Stimulated activated naive CD8-positive, alpha-beta T cell treated with anti-CD3 and anti-CD28 coated beads, Interleukin-15, amount 100 ng/mL, for 72 hours (primary cell): ENCODE data around the gene SHANK3.
"Not testable (repeated sequence)": the region's sequence is repeated elsewhere in the genome, so short reads cannot be mapped to it uniquely, and the experiment has no call there.

Source experiments
- ATAC-seq: fragments of 150-1000 bp; cut with Tn5 transposase; 2 replicates; pipeline ENCODE4 v1.10.0; 2021; ENCODE audit warnings: mild to moderate bottlenecking, moderate library complexity
- DNase-seq, 2 donors: peaks; one replicate each; pipeline ENCODE4 v3.0.0; 2021 to 2022
- H3K27ac Mint-ChIP-seq, 2 donors: one replicate each; pipeline ENCODE4 v1.8.0; 2022; ENCODE audit warnings: mild to moderate bottlenecking in 2 of 2, mixed read lengths in 2 of 2, moderate library complexity in 2 of 2
- H3K27me3 Mint-ChIP-seq: one replicate; pipeline ENCODE4 v1.8.0; 2022; ENCODE audit warnings: mixed read lengths
- H3K4me1 Mint-ChIP-seq: one replicate; pipeline ENCODE4 v1.8.0; 2022; ENCODE audit warnings: mild to moderate bottlenecking, mixed read lengths
- H3K4me3 Mint-ChIP-seq, 2 donors: one replicate each; pipeline ENCODE4 v1.8.0; 2022; ENCODE audit warnings: mild to moderate bottlenecking in 2 of 2, mixed read lengths in 2 of 2, moderate library complexity in 1 of 2
- H3K9me3 Mint-ChIP-seq, 2 donors: one replicate each; pipeline ENCODE4 v1.8.0; 2022; ENCODE audit warnings: mixed read lengths in 2 of 2

The SHANK3 gene

GRCh38 chr22:50672471-50673230 is at the start of gene SHANK3:
TSS of gene SHANK3 (plus strand) at chr22:50672823.
- ATAC-seq, result no peak
- Mint-ChIP-seq H3K9me3 (no peaks in the 10 kb centered on the region), H3K4me1 (peaks cover 33% of the 10 kb centered on the region), H3K27me3 (peaks cover 58% of the 10 kb centered on the region), H3K4me3 (peak within 1 kb of the TSS; percentile 46 to 74), H3K27ac (peak within 1 kb of the TSS in 1 of 2 donors; percentile 14)
- no peak for DNase-seq

- no peak overlapping the region for H3K27ac Mint-ChIP-seq
- ATAC-seq (no peak), DNase-seq (no peak)
- peaks cover 62% of the 10 kb centered on the region for H3K4me1 Mint-ChIP-seq
- H3K9me3 Mint-ChIP-seq, result no peaks in the 10 kb centered on the region
- H3K4me3 Mint-ChIP-seq, result no peak overlapping the region
- H3K27me3 Mint-ChIP-seq, result no peaks in the 10 kb centered on the region
Observed at GRCh38 chr22:50624347-50625130, 48.1 kb upstream of the SHANK3 start.

GRCh38 chr22:50625131-50625567 is 47.5 kb upstream of the SHANK3 start:
- peaks cover 56% of the 10 kb centered on the region for H3K4me1 Mint-ChIP-seq
- H3K4me3 Mint-ChIP-seq, result no peak overlapping the region
- H3K27ac Mint-ChIP-seq, result peak overlapping the region in 1 of 2 donors; percentile 29
- H3K9me3 Mint-ChIP-seq, result no peaks in the 10 kb centered on the region
- no peaks in the 10 kb centered on the region for H3K27me3 Mint-ChIP-seq
- ATAC-seq (no peak), DNase-seq (no peak)

GRCh38 chr22:50625568-50626313 is 46.9 kb upstream of the SHANK3 start:
- Mint-ChIP-seq H3K27ac (no peak overlapping the region), H3K4me3 (no peak overlapping the region), H3K9me3 (no peaks in the 10 kb centered on the region), H3K4me1 (peaks cover 50% of the 10 kb centered on the region), H3K27me3 (no peaks in the 10 kb centered on the region)
- no peak for DNase-seq
- ATAC-seq, result no peak

- DNase-seq, result no peak
- Mint-ChIP-seq H3K4me1 (peaks cover 43% of the 10 kb centered on the region), H3K4me3 (peak overlapping the region; percentile 75), H3K27me3 (no peaks in the 10 kb centered on the region), H3K27ac (peak overlapping the region in 1 of 2 donors; percentile 27), H3K9me3 (no peaks in the 10 kb centered on the region)
- no peak for ATAC-seq
Observed at GRCh38 chr22:50626314-50626849, 46.2 kb upstream of the SHANK3 start.

GRCh38 chr22:50626850-50627641 is 45.6 kb upstream of the SHANK3 start:
- peak; percentile 14 for ATAC-seq
- H3K27ac Mint-ChIP-seq, result peak overlapping the region; percentile 27 to 28
- DNase-seq, result no peak
- no peaks in the 10 kb centered on the region for H3K9me3 Mint-ChIP-seq
- H3K4me3 Mint-ChIP-seq, result peak overlapping the region; percentile 84 to 92
- H3K4me1 Mint-ChIP-seq, result peaks cover 37% of the 10 kb centered on the region
- H3K27me3 Mint-ChIP-seq, result no peaks in the 10 kb centered on the region

GRCh38 chr22:50627642-50628542 is 44.7 kb upstream of the SHANK3 start, which contains the start of gene ARSA:
TSS of gene ARSA (minus strand) at chr22:50628152. CDS start at chr22:50627779, 373 bp downstream.
- Mint-ChIP-seq H3K9me3 (no peaks in the 10 kb centered on the region), H3K4me1 (peaks cover 28% of the 10 kb centered on the region), H3K27me3 (no peaks in the 10 kb centered on the region), H3K4me3 (peak within 1 kb of the TSS; percentile 84 to 92), H3K27ac (peak within 1 kb of the TSS; percentile 28 to 66)
- ATAC-seq (peak; percentile 92), DNase-seq (peak; percentile 80 to 81)

- no peaks in the 10 kb centered on the region for H3K27me3 Mint-ChIP-seq
- ATAC-seq (peak; percentile 34), DNase-seq (no peak)
- H3K27ac Mint-ChIP-seq, result peak overlapping the region; percentile 8 to 66
- H3K4me1 Mint-ChIP-seq, result peaks cover 24% of the 10 kb centered on the region
- no peaks in the 10 kb centered on the region for H3K9me3 Mint-ChIP-seq
- H3K4me3 Mint-ChIP-seq, result peak overlapping the region; percentile 84 to 92
Observed at GRCh38 chr22:50628543-50629134, 44.0 kb upstream of the SHANK3 start.

- Mint-ChIP-seq H3K4me3 (no peak overlapping the region), H3K27me3 (no peaks in the 10 kb centered on the region), H3K9me3 (no peaks in the 10 kb centered on the region), H3K4me1 (peaks cover 18% of the 10 kb centered on the region), H3K27ac (no peak overlapping the region)
- ATAC-seq (no peak), DNase-seq (no peak)
Observed at GRCh38 chr22:50630376-50630775, 42.2 kb upstream of the SHANK3 start.

GRCh38 chr22:50633086-50633485 is 39.5 kb upstream of the SHANK3 start:
- H3K27ac Mint-ChIP-seq, result no peak overlapping the region
- H3K4me1 Mint-ChIP-seq, result peaks cover 16% of the 10 kb centered on the region
- H3K27me3 Mint-ChIP-seq, result no peaks in the 10 kb centered on the region
- H3K4me3 Mint-ChIP-seq, result no peak overlapping the region
- no peak for ATAC-seq
- no peaks in the 10 kb centered on the region for H3K9me3 Mint-ChIP-seq
- DNase-seq, result no peak

GRCh38 chr22:50633771-50634170 is 38.9 kb upstream of the SHANK3 start:
- Mint-ChIP-seq H3K4me1 (peaks cover 10% of the 10 kb centered on the region), H3K9me3 (no peaks in the 10 kb centered on the region), H3K27ac (no peak overlapping the region), H3K4me3 (no peak overlapping the region), H3K27me3 (no peaks in the 10 kb centered on the region)
- ATAC-seq (no peak), DNase-seq (no peak)

GRCh38 chr22:50635591-50635990 is 37.0 kb upstream of the SHANK3 start:
- Mint-ChIP-seq H3K4me3 (no peak overlapping the region), H3K9me3 (no peaks in the 10 kb centered on the region), H3K4me1 (peaks cover 6% of the 10 kb centered on the region), H3K27me3 (no peaks in the 10 kb centered on the region), H3K27ac (no peak overlapping the region)
- ATAC-seq (no peak), DNase-seq (no peak)

GRCh38 chr22:50640296-50640695 is 32.3 kb upstream of the SHANK3 start:
- H3K27me3 Mint-ChIP-seq, H3K4me1 Mint-ChIP-seq, DNase-seq, ATAC-seq, H3K27ac Mint-ChIP-seq, H3K4me3 Mint-ChIP-seq, H3K9me3 Mint-ChIP-seq: not testable (repeated sequence)
